ENCODE results near the gene CNPY4.
"Not testable (repeated sequence)": the region's sequence is repeated elsewhere in the genome, so short reads cannot be mapped to it uniquely, and the experiment has no call there.

The CNPY4 gene

DNA sequence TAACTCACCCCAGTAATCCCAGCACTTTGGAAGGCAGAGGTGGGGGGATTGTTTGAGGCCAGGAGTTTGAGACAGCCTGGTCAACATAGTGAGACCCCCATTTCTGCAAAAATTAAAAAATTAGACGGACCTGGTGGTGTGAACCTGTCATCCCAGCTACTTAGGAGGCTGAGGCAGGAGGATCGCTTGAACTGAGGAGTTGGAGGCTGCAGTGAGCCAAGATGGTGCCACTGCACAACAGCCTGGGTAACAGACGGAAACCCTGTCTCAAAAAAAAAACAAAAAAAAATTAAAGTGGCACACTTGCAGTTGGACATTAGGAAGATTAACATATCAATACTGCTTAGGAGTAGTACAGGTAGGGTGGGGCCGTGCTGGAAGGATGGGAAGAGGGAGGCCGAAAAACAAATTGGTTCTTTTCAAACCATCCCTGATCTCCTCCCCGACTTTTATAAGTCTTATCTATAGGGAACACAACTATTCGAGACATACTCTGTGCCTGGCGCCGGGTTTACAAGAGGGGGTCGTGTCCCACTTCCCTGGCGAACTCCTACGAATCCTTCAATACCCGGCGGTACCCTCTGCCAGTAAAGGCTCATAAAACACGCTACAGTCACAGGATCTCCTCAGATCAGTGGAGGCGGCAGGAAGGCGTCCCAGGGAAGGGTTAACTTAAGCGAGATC, 904 bp upstream of the CNPY4 start:
- no peak for DNase-seq (ENCODE audit: low read depth in 2 of 2)

DNA sequence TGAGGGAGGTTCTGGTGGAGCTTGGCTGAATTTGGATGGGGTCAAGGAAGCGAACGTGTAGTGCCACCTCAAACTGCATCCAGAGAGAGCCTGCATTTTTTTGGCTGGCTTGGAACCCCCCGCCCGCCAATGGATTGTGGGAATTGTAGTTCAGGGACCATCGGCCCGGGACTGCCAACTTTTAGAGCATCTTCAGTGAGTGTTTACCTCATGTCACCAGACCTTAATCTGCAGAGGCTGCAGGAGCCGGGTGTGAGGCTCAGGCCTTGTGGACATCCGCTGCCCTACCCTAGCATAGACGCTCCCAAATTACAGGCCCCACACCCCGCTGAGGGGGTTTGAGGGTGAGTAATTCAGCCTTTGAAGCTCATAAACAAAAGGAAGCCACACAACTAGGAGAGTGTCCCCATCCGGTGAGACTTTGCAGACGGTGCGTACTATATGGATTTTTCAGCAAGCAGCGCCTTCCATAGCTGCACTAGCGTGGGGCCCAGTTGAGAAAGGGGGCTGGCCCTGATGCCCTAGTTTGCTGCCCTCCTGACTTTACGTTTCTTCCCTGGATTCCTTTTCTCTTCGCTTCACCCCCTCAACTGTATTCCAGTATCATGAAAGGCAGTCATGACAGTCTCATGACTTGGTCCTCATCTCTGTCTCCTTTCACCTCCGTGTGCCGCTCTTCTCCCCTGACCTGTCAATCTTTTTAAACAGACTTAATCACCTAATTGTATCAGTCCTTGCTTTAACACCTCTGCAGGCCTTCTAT, 717 bp downstream of the CNPY4 start:
- DNase-seq (ENCODE audit: low read depth in 2 of 2), result peak; percentile 42 to 54

DNA sequence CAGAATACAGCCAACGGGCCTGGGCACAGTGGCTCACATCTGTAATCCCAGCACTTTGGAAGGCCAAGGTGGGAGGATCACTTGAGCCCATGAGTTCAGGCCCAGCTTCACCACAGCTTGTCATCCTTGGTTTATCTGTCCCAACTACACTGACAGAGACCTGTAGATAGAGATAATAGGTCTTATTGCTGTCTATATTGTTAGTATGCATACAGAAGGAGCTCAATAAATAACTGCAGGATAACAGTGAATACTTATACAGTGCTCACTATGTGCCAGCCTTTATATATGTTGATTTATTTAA, 1.3 kb downstream of the CNPY4 start:
- DNase-seq (ENCODE audit: low read depth in 2 of 2), result no peak

DNA sequence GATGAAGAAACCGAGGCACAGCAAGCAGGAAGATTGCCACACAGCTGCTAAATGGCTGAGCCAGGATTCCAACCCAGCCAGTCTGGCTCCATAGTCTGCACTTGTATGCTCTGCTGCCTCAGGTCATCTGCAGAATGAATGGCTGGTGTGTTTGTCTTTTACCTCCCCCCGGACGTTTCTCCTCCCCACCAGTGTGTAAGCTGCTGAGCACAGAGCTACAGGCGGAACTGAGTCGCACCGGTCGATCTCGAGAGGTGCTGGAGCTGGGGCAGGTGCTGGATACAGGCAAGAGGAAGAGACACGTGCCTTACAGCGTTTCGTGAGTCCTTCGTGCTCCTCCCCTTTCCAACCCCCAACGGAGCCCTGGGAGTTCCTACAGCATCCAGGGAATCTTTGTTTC, 2.6 kb downstream of the CNPY4 start:
- no peak for DNase-seq (ENCODE audit: low read depth in 2 of 2)

DNA sequence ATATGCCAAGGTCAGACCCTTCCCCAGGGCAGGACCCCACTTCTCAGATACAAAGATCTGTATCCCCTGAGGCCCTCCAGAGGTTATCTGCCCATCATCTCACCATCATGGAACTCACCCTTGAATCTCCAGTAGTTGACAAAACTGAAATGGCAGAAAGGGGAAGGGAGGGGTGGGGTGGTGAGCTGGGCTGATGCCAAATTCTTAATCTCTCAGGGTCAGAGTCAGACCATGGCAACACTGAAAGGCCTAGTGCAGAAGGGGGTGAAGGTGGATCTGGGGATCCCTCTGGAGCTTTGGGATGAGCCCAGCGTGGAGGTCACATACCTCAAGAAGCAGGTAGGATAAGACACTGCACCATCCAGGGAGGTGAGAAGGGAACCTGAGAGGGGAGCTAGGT, 3.1 kb downstream of the CNPY4 start:
- DNase-seq (ENCODE audit: low read depth in 2 of 2), result no peak

DNA sequence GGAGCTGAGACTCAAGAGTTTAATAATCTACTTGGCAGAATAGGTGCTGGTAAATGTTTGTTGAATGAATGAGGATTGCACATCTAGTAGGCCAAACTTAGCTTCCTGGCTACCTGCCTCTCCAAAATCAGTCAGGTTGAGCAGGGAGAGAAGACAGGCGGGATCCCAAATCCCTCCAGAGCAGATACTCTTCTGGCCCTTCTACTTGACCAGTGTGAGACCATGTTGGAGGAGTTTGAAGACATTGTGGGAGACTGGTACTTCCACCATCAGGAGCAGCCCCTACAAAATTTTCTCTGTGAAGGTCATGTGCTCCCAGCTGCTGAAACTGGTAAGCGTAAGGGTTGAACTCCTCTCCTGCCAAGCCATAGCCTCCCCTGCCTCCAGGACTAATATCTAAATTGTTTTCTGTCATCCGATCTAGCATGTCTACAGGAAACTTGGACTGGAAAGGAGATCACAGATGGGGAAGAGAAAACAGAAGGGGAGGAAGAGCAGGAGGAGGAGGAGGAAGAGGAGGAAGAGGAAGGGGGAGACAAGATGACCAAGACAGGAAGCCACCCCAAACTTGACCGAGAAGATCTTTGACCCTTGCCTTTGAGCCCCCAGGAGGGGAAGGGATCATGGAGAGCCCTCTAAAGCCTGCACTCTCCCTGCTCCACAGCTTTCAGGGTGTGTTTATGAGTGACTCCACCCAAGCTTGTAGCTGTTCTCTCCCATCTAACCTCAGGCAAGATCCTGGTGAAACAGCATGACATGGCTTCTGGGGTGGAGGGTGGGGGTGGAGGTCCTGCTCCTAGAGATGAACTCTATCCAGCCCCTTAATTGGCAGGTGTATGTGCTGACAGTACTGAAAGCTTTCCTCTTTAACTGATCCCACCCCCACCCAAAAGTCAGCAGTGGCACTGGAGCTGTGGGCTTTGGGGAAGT, 5.1 kb downstream of the CNPY4 start:
- DNase-seq (ENCODE audit: low read depth in 2 of 2), result no peak

DNA sequence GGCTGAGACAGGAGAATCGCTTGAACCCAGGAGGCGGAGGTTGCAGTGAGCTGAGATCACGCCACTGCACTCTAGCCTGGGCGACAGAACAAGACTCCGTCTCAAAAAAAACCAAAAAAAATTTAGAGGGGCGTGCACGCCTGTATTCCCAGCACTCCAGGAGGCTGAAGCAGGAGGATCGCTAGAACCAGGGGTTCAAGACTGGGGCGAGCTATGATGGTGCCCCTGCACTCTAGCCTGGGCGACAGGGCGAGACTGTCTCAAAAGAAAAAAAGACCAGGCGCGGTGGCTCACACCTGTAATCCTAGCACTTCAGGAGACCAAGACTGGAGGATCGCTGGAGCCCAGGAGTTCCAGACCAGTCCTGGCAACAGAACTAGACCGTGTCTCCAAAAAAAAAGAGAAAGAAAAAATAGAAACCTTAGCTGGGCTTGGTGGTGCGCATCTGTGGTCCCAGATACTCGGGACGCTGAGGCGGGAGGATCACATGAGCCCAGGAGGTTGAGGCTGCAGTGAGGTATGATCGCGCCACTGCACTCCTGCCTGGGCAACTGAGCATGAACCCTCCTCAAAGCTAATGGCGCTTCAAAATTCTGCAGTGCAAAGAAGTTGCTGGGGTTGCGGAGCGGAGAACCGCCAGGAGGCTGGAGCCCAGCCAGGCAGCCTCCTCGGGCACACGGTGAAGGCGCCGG, 7.0 kb downstream of the CNPY4 start:
- no peak for DNase-seq (ENCODE audit: low read depth in 2 of 2)

DNA sequence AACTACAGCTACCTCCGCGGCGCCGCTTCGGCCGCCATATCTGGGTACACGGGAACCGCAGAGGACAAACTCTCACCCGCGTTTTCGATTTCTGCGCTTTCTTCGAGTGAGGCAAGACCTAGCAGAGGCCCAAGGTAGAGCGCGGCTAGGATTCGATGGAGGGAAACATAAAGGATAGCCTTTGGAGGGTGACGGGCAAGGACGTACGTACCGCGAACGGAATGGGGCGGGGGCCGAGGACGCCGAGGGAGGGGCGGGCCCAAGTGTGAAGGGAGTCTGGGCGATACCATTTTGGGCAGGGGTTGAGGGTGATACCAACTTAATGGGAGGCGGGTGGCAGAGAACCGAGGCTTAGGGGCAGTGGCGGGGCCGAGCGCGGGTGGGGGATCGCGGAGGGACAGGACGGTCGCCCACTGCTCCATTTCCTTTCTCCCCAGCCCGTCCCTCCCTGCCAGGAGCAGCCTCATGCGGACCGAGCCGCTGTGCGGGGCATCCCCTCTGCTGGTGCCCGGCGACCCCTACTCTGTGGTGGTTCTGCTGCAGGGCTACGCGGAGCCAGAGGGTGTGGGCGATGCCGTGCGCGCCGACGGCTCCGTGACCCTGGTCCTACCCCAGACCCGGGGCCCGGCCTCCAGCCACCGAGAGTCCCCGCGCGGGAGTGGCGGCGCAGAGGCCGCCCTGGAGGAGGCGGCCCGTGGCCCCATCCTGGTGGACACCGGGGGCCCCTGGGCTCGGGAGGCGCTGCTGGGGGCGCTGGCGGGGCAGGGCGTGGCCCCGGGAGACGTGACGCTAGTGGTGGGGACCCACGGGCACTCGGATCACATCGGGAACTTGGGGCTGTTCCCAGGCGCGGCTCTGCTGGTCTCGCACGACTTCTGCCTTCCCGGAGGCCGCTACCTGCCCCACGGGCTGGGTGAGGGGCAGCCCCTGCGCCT, 7.8 kb downstream of the CNPY4 start, which contains the start of gene MBLAC1:
Gene MBLAC1, plus strand, starts transcription at position 37 of the 935 bp plus-strand sequence. Its CDS starts 429 bp downstream, at position 466.
- peak; percentile 82 to 83 for DNase-seq (ENCODE audit: low read depth in 2 of 2)

DNA sequence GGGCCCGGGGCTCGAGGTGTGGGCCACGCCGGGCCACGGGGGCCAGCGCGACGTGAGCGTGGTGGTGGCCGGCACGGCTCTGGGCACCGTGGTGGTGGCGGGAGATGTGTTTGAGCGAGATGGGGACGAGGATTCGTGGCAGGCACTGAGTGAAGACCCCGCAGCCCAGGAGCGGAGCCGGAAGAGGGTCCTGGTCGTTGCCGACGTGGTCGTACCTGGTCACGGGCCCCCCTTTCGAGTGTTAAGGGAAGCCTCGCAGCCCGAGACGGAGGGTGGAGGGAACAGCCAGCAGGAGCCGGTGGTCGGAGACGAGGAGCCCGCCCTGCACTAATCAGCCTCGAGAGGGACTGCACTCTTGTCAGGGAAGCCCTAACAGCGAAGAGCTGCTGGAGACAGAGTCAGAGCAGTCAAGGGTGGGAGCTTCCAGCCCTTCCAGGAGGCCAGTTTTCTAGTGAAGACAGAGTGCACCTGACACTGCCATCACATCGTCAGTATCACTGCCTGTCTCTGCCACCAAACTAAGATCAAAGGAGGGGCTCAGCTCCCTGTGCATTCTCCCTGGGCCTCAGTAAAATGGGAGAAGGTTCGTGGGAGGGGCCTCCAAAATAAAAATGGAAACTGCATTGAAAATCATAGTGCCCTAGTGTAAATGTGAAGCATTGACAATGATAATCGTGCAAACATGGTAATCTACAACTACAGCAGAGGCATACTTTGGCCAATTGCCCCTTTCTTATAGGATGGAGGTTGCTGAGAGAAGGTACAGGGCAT, 8.6 kb downstream of the CNPY4 start:
- peak in 1 of 2 donors; percentile 6 for DNase-seq (ENCODE audit: low read depth in 2 of 2)

DNA sequence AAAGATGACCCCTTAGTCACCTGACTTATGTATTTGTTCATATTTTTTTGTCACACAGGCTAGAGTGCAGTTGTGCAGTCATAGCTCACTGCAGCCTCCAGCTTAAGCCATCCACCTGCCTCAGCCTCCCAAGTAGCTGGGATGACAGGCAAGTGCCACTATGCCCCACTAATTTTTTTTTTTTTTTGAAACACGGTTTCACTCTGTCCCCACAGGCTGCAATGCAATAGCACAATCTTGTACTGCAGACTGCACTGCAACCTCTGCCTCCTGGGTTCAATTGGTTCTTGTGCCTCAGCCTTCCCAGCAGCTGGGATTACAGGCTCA, 9.2 kb downstream of the CNPY4 start:
- DNase-seq (ENCODE audit: low read depth in 2 of 2), result no peak

DNA sequence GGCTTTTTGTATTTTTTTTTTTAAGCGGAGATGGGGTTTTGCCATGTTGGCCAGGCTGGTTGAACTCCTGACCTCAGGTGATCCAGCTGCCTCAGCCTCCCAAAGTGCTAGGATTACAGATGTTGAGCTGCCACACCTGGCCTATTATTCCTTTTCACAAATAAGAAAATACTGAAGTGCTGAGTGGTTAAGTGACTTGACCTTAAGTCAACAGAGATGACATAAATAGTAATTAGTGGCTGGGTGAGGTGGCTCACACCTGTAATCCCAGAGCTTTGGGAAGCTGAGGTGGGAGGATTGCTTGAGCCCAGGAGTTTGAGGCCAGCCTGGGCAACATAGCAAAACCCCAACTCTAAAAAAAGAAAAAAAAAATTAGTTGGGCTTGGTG, 10.8 kb downstream of the CNPY4 start:
- not testable (repeated sequence) for DNase-seq (ENCODE audit: low read depth in 2 of 2)

DNA sequence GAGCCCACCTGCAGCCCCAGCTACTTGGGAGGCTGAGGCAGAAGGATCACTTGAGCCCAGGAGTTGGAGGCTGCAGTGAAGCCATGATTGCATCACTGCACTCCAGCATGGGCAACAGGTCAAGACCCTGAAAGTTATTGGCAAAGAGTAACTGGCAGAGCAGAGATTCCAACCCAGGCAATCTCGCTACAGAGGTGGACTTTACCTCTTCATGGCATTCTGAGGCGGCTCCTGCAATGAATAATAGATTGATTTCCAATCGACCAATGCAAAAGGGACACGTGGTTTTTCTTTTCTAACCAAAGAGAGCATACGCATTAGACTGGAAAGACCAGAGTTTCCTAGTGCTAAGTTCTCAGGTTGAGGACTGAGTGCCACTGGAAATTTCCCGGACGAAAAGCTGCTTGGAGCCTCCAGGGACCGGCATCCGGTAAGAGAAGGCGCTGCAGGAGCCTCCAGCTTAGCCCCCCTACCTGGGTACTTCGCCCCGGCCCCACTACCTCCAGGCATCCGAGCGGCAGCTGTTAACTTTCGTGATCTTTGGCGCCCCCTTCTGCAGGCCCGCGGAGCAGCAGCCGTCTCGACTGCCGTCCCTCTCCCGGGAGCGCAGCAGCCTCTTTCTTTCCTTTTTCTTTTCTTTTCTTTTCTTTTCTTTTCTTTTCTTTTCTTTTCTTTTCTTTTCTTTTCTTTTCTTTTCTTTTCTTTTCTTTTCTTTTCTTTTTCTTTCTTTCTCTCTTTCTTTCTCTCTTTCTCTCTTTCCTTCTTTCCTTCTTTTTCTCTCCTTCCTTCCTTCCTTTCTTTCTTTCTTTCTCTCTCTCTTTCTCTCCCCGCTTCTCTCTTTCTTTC, 11.4 kb downstream of the CNPY4 start:
- peak; percentile 62 to 70 for DNase-seq (ENCODE audit: low read depth in 2 of 2)

DNA sequence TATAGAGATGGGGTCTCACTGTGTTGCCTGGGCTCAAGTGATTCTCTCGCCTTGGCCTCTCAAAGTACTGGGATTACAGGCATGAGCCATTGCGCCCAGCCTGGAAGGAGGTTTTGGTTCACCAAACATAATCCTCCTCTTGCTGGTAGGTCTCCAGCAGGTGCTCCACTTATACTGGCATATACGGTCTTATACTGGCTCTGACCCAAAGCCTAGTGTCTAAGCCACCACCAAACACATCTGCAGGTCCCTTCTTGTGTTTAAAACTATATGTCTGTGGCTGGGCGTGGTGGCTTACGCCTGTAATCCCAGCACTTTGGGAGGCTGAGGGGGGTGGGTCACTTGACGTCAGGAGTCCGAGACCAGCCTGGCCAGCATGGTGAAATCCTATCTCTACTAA, 12.7 kb downstream of the CNPY4 start:
- DNase-seq (ENCODE audit: low read depth in 2 of 2), result no peak

DNA sequence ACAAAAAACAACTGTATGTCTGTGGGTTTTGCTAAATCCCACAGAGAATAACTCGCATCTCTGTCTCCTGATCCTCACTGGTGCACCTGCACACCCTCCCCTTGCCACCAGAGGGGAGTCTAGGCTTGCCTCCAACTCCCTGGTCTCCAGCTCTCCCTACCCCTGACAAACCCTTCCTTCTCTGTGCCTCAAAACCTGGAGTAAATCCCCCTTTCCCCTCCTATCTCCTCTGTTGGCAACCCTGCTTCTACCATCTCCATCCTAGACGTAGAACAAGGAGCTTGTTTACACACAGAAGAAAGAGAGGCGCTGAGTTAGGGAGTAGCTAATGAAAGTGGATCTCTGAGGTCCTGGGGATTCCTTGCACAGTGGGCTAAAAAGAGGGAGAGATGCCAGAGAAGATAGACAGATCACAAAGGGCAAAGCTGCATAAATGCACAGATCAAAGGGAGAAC, 13.3 kb downstream of the CNPY4 start:
- DNase-seq (ENCODE audit: low read depth in 2 of 2), result peak in 1 of 2 donors; percentile 41

DNA sequence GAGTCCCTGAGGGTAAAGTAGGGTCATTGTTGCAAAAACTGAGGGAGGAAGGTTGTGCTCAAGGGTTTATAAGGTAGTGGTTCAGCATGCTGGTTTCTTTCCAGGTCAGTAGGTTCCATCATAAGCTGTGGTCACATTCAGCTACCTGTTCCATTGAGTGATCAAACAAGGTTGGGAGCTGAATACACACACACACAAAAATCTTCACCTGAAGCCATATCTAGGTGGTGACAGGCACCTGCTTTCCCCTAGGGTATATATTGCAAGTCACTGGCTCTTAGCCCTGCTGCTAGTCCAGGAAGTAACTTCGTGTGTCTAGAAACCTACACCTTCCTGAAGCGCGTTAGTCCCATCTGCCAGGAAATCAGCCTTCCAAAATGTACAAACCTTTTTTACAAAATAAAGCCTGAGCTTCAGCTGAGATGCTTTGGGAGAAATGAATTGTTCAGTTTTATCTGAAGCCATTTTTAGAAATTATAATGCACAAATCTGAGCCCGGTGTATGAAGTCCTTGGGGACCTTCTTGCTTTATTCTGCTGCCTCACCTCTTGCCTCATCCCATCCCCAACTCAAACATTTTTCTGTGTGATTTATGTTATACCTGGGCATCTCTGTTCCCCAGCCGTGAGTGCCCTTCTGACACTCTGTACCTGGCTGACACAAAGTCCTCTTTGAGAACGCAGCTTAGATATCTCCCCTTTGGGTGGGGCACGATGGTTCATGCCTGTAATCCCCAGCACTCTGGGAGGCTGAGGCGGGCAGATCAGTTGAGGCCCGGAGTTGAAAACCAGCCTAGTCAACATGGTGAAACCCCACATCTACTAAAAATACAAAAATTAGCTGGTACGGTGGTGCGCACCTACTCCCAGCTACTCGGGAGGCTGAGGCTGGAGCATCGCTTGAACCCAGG, 18.7 kb downstream of the CNPY4 start:
- DNase-seq (ENCODE audit: low read depth in 2 of 2), result no peak

DNA sequence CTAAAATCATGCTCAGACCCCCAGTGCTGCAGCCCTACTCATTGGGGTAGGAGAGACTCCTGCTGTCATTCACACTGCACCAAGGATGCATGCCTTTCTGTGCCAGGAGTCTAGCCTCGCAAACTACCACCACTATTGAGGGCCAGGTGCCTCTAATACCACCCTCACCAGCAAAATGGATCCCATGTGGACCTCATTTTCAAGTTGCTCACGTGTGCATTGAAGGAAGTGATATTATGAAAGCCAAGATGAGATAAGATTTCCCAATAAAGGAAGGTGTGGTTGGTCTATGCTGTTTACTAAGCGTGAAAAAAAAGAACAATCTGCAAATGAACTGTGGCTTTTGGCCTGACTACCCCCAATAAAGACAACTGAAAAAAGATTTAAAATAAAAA, 22.1 kb downstream of the CNPY4 start:
- no peak for DNase-seq (ENCODE audit: low read depth in 2 of 2)

DNA sequence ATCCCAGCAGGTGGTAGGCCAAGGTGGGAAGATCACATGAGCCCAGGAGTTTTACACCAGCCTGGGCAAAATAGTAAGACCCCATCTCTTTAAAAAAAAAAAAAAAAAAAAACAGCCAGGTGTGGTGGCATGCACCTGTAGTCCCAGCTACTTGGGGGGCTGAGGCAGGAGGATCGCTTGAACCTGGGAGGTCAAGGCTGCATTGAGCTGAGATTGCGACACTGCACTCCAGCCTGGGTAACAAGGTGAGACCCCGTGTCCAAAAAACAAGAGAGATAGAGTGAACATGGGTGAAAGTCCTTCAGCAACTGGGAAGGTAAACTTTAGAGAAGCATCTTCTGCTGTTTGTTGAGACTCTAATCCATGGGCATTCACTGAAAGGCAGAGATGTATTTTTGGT, 23.0 kb downstream of the CNPY4 start:
- no peak for DNase-seq (ENCODE audit: low read depth in 2 of 2)

DNA sequence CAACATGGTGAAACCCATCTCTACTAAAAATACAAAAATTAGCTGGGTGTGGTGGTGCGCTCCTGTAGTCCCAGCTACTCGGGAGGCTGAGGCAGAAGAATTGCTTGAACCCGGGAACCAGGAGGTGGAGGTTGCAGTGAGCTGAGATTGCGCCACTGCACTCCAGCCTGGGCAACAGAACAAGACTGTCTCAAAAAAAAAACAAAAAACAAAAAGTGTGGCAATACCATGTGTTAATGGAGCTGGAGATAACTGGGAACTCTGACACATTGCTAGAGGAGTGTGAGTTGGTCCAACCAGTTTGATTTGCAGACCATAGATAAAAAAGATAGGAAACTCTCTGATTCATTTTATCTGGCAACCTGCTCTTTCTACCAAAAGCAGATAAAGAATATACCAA, 26.9 kb downstream of the CNPY4 start:
- DNase-seq (ENCODE audit: low read depth in 2 of 2), result not testable (repeated sequence)

Measured in stimulated activated CD8-positive, alpha-beta memory T cell treated with anti-CD3 and anti-CD28 coated beads, Interleukin-7, amount 100 ng/mL, for 4 hours (primary cell).